ENCODE results near the gene SH2D3A. TPM values are rescaled to one million over a fixed set of nuclear protein-coding genes. Genes with fewer than 3 reads are reported as not detected.
"Not testable (repeated sequence)": the region's sequence is repeated elsewhere in the genome, so short reads cannot be mapped to it uniquely, and the experiment has no call there.

Gene SH2D3A
- total and polyA plus RNA-seq, 9 donors = 0.18 to 18.3 (median 1.5) TPM; not detected in 1

- TF ChIP-seq CTCF (IDR thresholded peaks at IDR 0.05) (peak in 2 of 3 donors; percentile 72 to 73), POLR2A (IDR thresholded peaks at IDR 0.05) (no peak), EP300 (IDR thresholded peaks at IDR 0.05) (no peak)
- Histone ChIP-seq H3K27me3 (no peaks in the 10 kb centered on the region), H3K4me1 (ENCODE audit: insufficient read depth) (peaks cover 2% of the 10 kb centered on the region), H3K36me3 (no peaks in the 10 kb centered on the region), H3K9me3 (no peaks in the 10 kb centered on the region), H3K4me3 (peak overlapping the region; percentile 13), H3K27ac (peak overlapping the region in 1 of 2 donors; percentile 13)
- WGBS, 3 donors = 3 to 5% (median 3%) methylated on average over 42 to 50 of the region's 50 CpGs
- intact Hi-C loops (cut with DNase I) = loop anchor here in 3 of 4 donors (10.0 kb wide), 3 partner anchors 49 to 769 kb away; no protein-coding TSS in a partner anchor
- DNase-seq = peak; percentile 87 to 90 (median 89)
These were observed 13.8 kb downstream of the SH2D3A start for GRCh38 chr19:6753178-6754031.

- peak in 3 of 5 donors; percentile 43 to 52 (median 47) for DNase-seq
- Histone ChIP-seq H3K4me3 (peak overlapping the region; percentile 13), H3K4me1 (ENCODE audit: insufficient read depth) (peaks cover 2% of the 10 kb centered on the region), H3K27ac (peak overlapping the region in 1 of 2 donors; percentile 13), H3K27me3 (no peaks in the 10 kb centered on the region), H3K36me3 (no peaks in the 10 kb centered on the region), H3K9me3 (no peaks in the 10 kb centered on the region)
- WGBS, 3 donors = 51 to 58% (median 55%) methylated on average over 46 to 50 of the region's 50 CpGs
- intact Hi-C loops (cut with DNase I) = loop anchor here in 3 of 4 donors (10.0 kb wide), 3 partner anchors 48 to 768 kb away; no protein-coding TSS in a partner anchor
- TF ChIP-seq CTCF (IDR thresholded peaks at IDR 0.05) (no peak), EP300 (IDR thresholded peaks at IDR 0.05) (no peak), POLR2A (IDR thresholded peaks at IDR 0.05) (no peak)
These were observed 14.7 kb downstream of the SH2D3A start for GRCh38 chr19:6752256-6753177.

GRCh38 chr19:6751189-6751588 is 16.0 kb downstream of the SH2D3A start:
- no peak for TF ChIP-seq EP300 (IDR thresholded peaks at IDR 0.05)
- no peak for TF ChIP-seq CTCF (IDR thresholded peaks at IDR 0.05)
- TF ChIP-seq POLR2A (IDR thresholded peaks at IDR 0.05) = no peak
- H3K27me3 ChIP-seq = no peaks in the 10 kb centered on the region
- peaks cover 2% of the 10 kb centered on the region for H3K4me1 ChIP-seq (ENCODE audit: insufficient read depth)
- 86 to 88% (median 88%) methylated on average over 16 of the region's 16 CpGs for WGBS, 3 donors
- no peak overlapping the region for H3K4me3 ChIP-seq
- DNase-seq = no peak
- H3K36me3 ChIP-seq = no peaks in the 10 kb centered on the region
- H3K9me3 ChIP-seq = no peaks in the 10 kb centered on the region
- no peak overlapping the region for H3K27ac ChIP-seq
- intact Hi-C loops (cut with DNase I) = loop anchor here in 3 of 4 donors (10.0 kb wide), 3 partner anchors 46 to 766 kb away; no protein-coding TSS in a partner anchor

GRCh38 chr19:6750062-6750461 is 17.2 kb downstream of the SH2D3A start:
- intact Hi-C loops (cut with DNase I) = loop anchor here in 3 of 4 donors (10.0 kb wide), 3 partner anchors 45 to 765 kb away; no protein-coding TSS in a partner anchor
- peaks cover 4% of the 10 kb centered on the region for H3K4me1 ChIP-seq (ENCODE audit: insufficient read depth)
- 45 to 55% (median 51%) methylated on average over 20 of the region's 20 CpGs for WGBS, 3 donors
- H3K4me3 ChIP-seq = no peak overlapping the region
- no peak for TF ChIP-seq CTCF (IDR thresholded peaks at IDR 0.05)
- TF ChIP-seq EP300 (IDR thresholded peaks at IDR 0.05) = no peak
- no peak for TF ChIP-seq POLR2A (IDR thresholded peaks at IDR 0.05)
- no peak for DNase-seq
- H3K36me3 ChIP-seq = no peaks in the 10 kb centered on the region
- H3K27ac ChIP-seq = no peak overlapping the region
- no peaks in the 10 kb centered on the region for H3K9me3 ChIP-seq
- no peaks in the 10 kb centered on the region for H3K27me3 ChIP-seq

GRCh38 chr19:6748543-6748942 is 18.7 kb downstream of the SH2D3A start:
- DNase-seq, H3K36me3 ChIP-seq, H3K27me3 ChIP-seq, H3K27ac ChIP-seq, H3K9me3 ChIP-seq, H3K4me3 ChIP-seq: not testable (repeated sequence)
- peaks cover 13% of the 10 kb centered on the region for H3K4me1 ChIP-seq (ENCODE audit: insufficient read depth)
- intact Hi-C loops (cut with DNase I) = loop anchor here in 1 of 4 donors (10.0 kb wide), 1 partner anchor 534 kb away; no protein-coding TSS in a partner anchor
- WGBS, 3 donors = 88 to 92% (median 91%) methylated on average over 10 of the region's 10 CpGs

Data from ovary (tissue), 9 donors.